ENCODE measurements around the gene PRKAR2B. TPM values are rescaled to one million over a fixed set of nuclear protein-coding genes. Genes with fewer than 3 reads are reported as not detected.

PRKAR2B gene
- total and polyA plus RNA-seq, 2 of the 4 experiments (the other 2 are of a cell fraction), result 3.0 to 3.1 TPM

GRCh38 chr7:107029764-107030286 is 14.7 kb upstream of the PRKAR2B start:
- Histone ChIP-seq H2BK5ac (ENCODE audit: low read depth, low read length, poor library complexity, severe bottlenecking) (no peak overlapping the region), H4K20me1 (ENCODE audit: insufficient read depth, low read length) (no peaks in the 10 kb centered on the region)
- POLR2A ChIA-PET (ENCODE audit: unreplicated experiment), result no interaction called here

More at GRCh38 chr7:107029764-107030286, 14.7 kb upstream of the PRKAR2B start:
- no peak for TF ChIP-seq CEBPB (IDR thresholded peaks at IDR 0.05; ENCODE audit: low read depth, low read length)
- no peak for TF ChIP-seq CTCF (conservative IDR thresholded peaks at IDR 0.05; ENCODE audit: low read depth, low read length)
- TF ChIP-seq FOS (IDR thresholded peaks at IDR 0.05; ENCODE audit: low read depth, low read length), result no peak
- no peaks in the 10 kb centered on the region for H3K27me3 ChIP-seq (ENCODE audit: control insufficient read depth, insufficient read depth, low read length)
- in situ Hi-C loops (cut with MboI; ENCODE audit: low sequenced_read_pairs) (no loop called here), intact Hi-C loops (cut with micrococcal nuclease) (no loop called here), dilution Hi-C loops (cut with HindIII; ENCODE audit: low sequenced_read_pairs, unreplicated experiment) (no loop called here)
- no peak overlapping the region for H2AK5ac ChIP-seq (ENCODE audit: low read depth, low read length)
- no peak overlapping the region for H3K18ac ChIP-seq (ENCODE audit: low read depth, low read length)
- no peak overlapping the region for H2AFZ ChIP-seq (replicated peaks; ENCODE audit: low read length, poor library complexity)
- no CpG with 5 or more reads among the region's 4 CpGs for WGBS, 2 experiments (ENCODE audit: extremely low coverage in 2 of 2, insufficient read length in 1 of 2)
- no peak overlapping the region for H3K4me3 ChIP-seq (ENCODE audit: insufficient read depth, low read depth, low read length)
- H4K8ac ChIP-seq (ENCODE audit: low read depth in 2 of 2, low read length in 2 of 2), result no peak overlapping the region
- no TSS peak for BruUV-seq (replicated peaks)
- H3K9me3 ChIP-seq (ENCODE audit: control insufficient read depth, insufficient read depth, low read length), result no peaks in the 10 kb centered on the region
- H3K4ac ChIP-seq (ENCODE audit: low read depth, low read length), result no peak overlapping the region
- H3K4me1 ChIP-seq (ENCODE audit: control insufficient read depth, insufficient read depth, low read length), result no peaks in the 10 kb centered on the region
- H4K91ac ChIP-seq (ENCODE audit: insufficient read depth, low read depth, low read length), result no peak overlapping the region
- H3K9ac ChIP-seq (ENCODE audit: low read depth, low read length), result no peak overlapping the region
- no peak overlapping the region for H3K56ac ChIP-seq (ENCODE audit: extremely low read depth, insufficient read depth, low read length)
- no peak overlapping the region for H3K27ac ChIP-seq (ENCODE audit: insufficient read depth, low read length)
- H2BK15ac ChIP-seq (ENCODE audit: low read depth, low read length), result no peak overlapping the region
- no peak overlapping the region for H2AK9ac ChIP-seq (replicated peaks; ENCODE audit: low read depth, low read length, poor library complexity)
- no peak overlapping the region for H3K23ac ChIP-seq (ENCODE audit: low read depth, low read length)
- no peak for DNase-seq
- ATAC-seq (ENCODE audit: low read depth), result no peak
- H3K79me1 ChIP-seq (ENCODE audit: low read depth in 1 of 2, low read length in 2 of 2), result no peaks in the 10 kb centered on the region
- no peak overlapping the region for H4K5ac ChIP-seq (ENCODE audit: low read depth, low read length)
- no peaks in the 10 kb centered on the region for H3K9me1 ChIP-seq (ENCODE audit: insufficient read depth, low read length)
- H2BK20ac ChIP-seq (ENCODE audit: low read depth, low read length), result no peak overlapping the region
- CTCF ChIA-PET, result no interaction called here
- no peak overlapping the region for H2BK120ac ChIP-seq (ENCODE audit: low read depth, low read length)
- no peak overlapping the region for H3K4me2 ChIP-seq (ENCODE audit: low read depth, low read length)
- no peak overlapping the region for H3K14ac ChIP-seq (replicated peaks; ENCODE audit: low read depth, low read length)
- H3K36me3 ChIP-seq (ENCODE audit: control insufficient read depth, insufficient read depth, low read length), result no peaks in the 10 kb centered on the region

Data from IMR-90 (cell line).